ENCODE measurements around the gene ZNF683. TPM values are rescaled to one million over a fixed set of nuclear protein-coding genes. Genes with fewer than 3 reads are reported as not detected.
A peak's percentile ranks its signal among the peaks of the same experiment; 100 is the strongest.

ZNF683 gene
- total RNA-seq, 2 donors from 2014 or later, result not detected

DNA sequence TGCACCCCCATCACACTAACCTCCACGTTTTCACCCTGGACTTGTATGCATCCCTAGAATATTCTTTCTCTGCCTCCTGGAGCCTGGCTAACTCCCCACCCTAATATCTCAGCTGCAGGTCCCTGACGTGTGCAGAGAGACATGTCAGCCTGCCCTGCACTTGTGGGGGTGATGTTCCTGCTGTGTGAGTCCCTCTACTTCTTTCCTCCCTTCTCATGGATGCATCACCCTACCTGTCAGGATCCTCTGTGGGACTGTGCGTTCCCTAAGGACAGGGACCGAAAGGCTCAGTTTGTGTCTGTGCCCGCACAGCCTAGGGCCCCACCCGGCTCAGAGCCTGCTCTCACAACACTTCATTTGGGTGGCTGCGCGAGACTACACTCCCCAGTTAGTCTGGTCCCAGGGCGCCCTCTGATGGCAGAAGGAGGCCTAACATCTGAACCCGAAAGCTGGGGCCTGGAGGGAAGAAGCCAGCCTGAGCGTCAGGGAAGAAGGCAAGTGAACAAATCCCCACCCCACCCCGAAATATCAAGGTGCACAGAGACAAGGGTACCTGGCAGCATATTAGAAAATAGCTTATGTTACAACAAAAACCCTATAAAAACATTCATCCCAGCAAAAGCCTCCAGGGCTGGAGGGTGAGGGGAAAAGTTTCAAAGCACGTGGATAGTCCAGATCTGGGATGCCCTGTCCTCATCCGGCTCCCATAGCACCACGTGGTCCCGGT lies 51.1 kb downstream of the ZNF683 start:
- H3K36me3 Mint-ChIP-seq (ENCODE audit: low read depth), result peaks cover 30% of the 10 kb centered on the region
- TF ChIP-seq, protein P1, sequence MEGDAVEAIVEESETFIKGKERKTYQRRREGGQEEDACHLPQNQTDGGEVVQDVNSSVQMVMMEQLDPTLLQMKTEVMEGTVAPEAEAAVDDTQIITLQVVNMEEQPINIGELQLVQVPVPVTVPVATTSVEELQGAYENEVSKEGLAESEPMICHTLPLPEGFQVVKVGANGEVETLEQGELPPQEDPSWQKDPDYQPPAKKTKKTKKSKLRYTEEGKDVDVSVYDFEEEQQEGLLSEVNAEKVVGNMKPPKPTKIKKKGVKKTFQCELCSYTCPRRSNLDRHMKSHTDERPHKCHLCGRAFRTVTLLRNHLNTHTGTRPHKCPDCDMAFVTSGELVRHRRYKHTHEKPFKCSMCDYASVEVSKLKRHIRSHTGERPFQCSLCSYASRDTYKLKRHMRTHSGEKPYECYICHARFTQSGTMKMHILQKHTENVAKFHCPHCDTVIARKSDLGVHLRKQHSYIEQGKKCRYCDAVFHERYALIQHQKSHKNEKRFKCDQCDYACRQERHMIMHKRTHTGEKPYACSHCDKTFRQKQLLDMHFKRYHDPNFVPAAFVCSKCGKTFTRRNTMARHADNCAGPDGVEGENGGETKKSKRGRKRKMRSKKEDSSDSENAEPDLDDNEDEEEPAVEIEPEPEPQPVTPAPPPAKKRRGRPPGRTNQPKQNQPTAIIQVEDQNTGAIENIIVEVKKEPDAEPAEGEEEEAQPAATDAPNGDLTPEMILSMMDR (conservative IDR thresholded peaks at IDR 0.05), result peak; percentile 91
- H3K4me3 Mint-ChIP-seq, result no peak overlapping the region
- no peak overlapping the region for H3K27ac Mint-ChIP-seq
- H3K4me1 Mint-ChIP-seq, result peaks cover 23% of the 10 kb centered on the region
- H3K27me3 Mint-ChIP-seq (ENCODE audit: insufficient read depth), result no peaks in the 10 kb centered on the region
- Histone ChIP-seq H3K9ac (ENCODE audit: extremely low read depth, low read length, poor library complexity, severe bottlenecking) (no peak overlapping the region), H3K27ac (ENCODE audit: low read depth, low read length) (no peak overlapping the region), H3K27me3 (ENCODE audit: control insufficient read depth, insufficient read depth, low read length, poor library complexity, severe bottlenecking) (no peaks in the 10 kb centered on the region), H3K36me3 (ENCODE audit: control insufficient read depth, insufficient read depth, low read length) (no peaks in the 10 kb centered on the region), H3K4me3 (ENCODE audit: low read length) (no peak overlapping the region), H3K4me1 (ENCODE audit: control insufficient read depth, insufficient read depth, low read length) (no peaks in the 10 kb centered on the region), H3K9me3 (ENCODE audit: control insufficient read depth, low read length) (no peaks in the 10 kb centered on the region)
- WGBS, 2 experiments (ENCODE audit: insufficient coverage in 1 of 2, insufficient read length in 1 of 2), result 44 to 67% methylated on average over 1 to 16 of the region's 16 CpGs
- peak; percentile 98 for DNase-seq
- no peaks in the 10 kb centered on the region for H3K9me3 Mint-ChIP-seq

DNA sequence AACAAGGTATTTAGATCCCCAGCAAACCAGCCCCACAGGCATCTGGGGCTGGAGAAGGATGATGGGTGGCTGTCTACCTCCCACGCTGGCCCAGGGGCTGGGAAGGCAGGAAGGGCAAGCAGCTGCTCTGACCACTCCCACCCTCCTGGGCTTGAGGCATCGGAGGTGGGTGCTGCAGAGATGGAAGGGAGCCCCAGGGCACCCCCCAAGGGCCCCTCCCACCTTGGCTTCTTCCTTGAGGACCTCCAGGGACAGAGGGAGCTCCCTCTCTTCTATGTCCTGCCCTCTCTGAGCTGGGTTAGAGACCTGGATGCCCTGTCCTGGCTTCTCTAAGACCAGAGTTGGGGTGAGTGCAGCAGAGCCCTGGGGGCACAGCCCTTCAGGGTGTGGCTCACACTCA lies 51.7 kb downstream of the ZNF683 start:
- Mint-ChIP-seq H3K9me3 (no peaks in the 10 kb centered on the region), H3K27ac (no peak overlapping the region), H3K36me3 (ENCODE audit: low read depth) (peaks cover 30% of the 10 kb centered on the region), H3K4me1 (peaks cover 26% of the 10 kb centered on the region), H3K4me3 (no peak overlapping the region), H3K27me3 (ENCODE audit: insufficient read depth) (no peaks in the 10 kb centered on the region)
- Histone ChIP-seq H3K4me3 (ENCODE audit: low read length) (no peak overlapping the region), H3K27ac (ENCODE audit: low read depth, low read length) (no peak overlapping the region), H3K4me1 (ENCODE audit: control insufficient read depth, insufficient read depth, low read length) (no peaks in the 10 kb centered on the region), H3K9ac (ENCODE audit: extremely low read depth, low read length, poor library complexity, severe bottlenecking) (no peak overlapping the region), H3K27me3 (ENCODE audit: control insufficient read depth, insufficient read depth, low read length, poor library complexity, severe bottlenecking) (no peaks in the 10 kb centered on the region), H3K9me3 (ENCODE audit: control insufficient read depth, low read length) (no peaks in the 10 kb centered on the region), H3K36me3 (ENCODE audit: control insufficient read depth, insufficient read depth, low read length) (no peaks in the 10 kb centered on the region)
- 70 to 85% methylated on average over 2 of the region's 2 CpGs for WGBS, 2 experiments (ENCODE audit: insufficient coverage in 1 of 2, insufficient read length in 1 of 2)
- no peak for DNase-seq
- TF ChIP-seq, protein P1 (conservative IDR thresholded peaks at IDR 0.05), result no peak

DNA sequence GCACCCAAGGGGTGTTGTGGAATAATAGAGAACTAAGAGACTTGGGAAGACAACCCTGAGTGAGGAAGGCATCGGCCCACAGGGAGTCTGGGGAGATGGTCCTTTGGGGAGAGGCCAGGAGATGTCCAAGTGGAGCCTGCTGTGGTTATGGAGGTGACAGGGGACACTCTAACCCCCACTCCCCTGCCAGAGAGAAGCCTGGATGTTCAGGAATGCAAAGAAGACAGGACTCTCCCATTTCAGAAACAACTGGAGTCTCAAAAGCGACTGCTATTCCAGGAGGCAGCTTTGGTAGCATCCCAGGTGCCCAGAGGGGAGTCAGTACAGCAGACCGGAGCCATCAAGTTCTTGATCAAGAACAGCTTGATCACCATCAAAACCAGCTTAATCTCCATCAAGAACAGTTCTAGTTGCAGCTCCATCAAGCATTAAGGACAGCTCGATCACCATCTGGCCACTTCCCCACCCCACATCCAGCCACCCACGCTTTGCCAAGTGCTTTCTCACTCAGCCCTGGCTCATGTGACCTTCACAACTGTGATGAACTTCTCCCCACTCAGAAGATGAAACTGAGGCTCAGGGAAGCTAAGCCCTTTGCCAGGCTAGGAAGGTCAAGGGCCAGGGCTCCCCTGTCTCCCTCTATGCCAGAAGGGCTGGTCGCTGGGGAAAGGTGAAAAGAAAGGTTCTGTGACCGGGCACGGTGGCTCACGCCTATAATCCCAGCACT lies 54.0 kb downstream of the ZNF683 start:
- DNase-seq, result no peak
- Histone ChIP-seq H3K36me3 (ENCODE audit: control insufficient read depth, insufficient read depth, low read length) (no peaks in the 10 kb centered on the region), H3K27me3 (ENCODE audit: control insufficient read depth, insufficient read depth, low read length, poor library complexity, severe bottlenecking) (no peaks in the 10 kb centered on the region), H3K4me3 (ENCODE audit: low read length) (no peak overlapping the region), H3K27ac (ENCODE audit: low read depth, low read length) (no peak overlapping the region), H3K4me1 (ENCODE audit: control insufficient read depth, insufficient read depth, low read length) (no peaks in the 10 kb centered on the region), H3K9me3 (ENCODE audit: control insufficient read depth, low read length) (no peaks in the 10 kb centered on the region), H3K9ac (ENCODE audit: extremely low read depth, low read length, poor library complexity, severe bottlenecking) (no peak overlapping the region)
- Mint-ChIP-seq H3K4me1 (peaks cover 26% of the 10 kb centered on the region), H3K36me3 (ENCODE audit: low read depth) (peaks cover 13% of the 10 kb centered on the region), H3K4me3 (no peak overlapping the region), H3K27me3 (ENCODE audit: insufficient read depth) (peaks cover 4% of the 10 kb centered on the region), H3K27ac (peak overlapping the region; percentile 59), H3K9me3 (no peaks in the 10 kb centered on the region)
- WGBS, 2 experiments (ENCODE audit: insufficient coverage in 1 of 2, insufficient read length in 1 of 2), result 94 to 100% methylated on average over 4 to 9 of the region's 9 CpGs
- TF ChIP-seq, protein P1 (conservative IDR thresholded peaks at IDR 0.05), result no peak

All from endodermal cell (in vitro differentiated cells).